ENCODE measurements around the gene TMEM86A.

- TF ChIP-seq CTCF (IDR thresholded peaks at IDR 0.05; ENCODE audit: insufficient read depth, low read length, poor library complexity, severe bottlenecking) (no peak), EZH2phosphoT487 (conservative IDR thresholded peaks at IDR 0.05; ENCODE audit: low read length) (no peak)
Observed at GRCh38 chr11:18737642-18738041, 39.1 kb downstream of the TMEM86A start.
